Gastroesophageal sphincter (tissue), 3 donors: ENCODE results near the gene CDH3.

Source experiments
- CTCF ChIP-seq, 4 experiments: fragments of 200-600 bp in 2 of 4; fragments of 450-650 bp in 2 of 4; sonication (generic) in 1 of 4; IDR thresholded peaks; one replicate each; pipeline ENCODE4 v1.5.1; 2017 to 2019; ENCODE audit warnings: antibody characterized with exemption in 4 of 4, mild to moderate bottlenecking in 2 of 4, moderate library complexity in 2 of 4
- EP300 ChIP-seq: sonication (generic); formaldehyde crosslinking; IDR thresholded peaks from one replicate; pipeline ENCODE4 v1.6.1; 2017; ENCODE audit warnings: antibody characterized with exemption, mild to moderate bottlenecking
- POLR2A ChIP-seq, 2 donors: fragments of 450-650 bp; IDR thresholded peaks; one replicate each; pipeline ENCODE4 v1.6.1; 2017; ENCODE audit warnings: antibody characterized with exemption in 2 of 2, mild to moderate bottlenecking in 2 of 2, moderate library complexity in 1 of 2
- POLR2AphosphoS5 ChIP-seq: sonication (generic); formaldehyde crosslinking; IDR thresholded peaks from one replicate; pipeline ENCODE4 v1.6.1; 2017; ENCODE audit warnings: antibody characterized with exemption

- TF ChIP-seq POLR2AphosphoS5 (no peak), CTCF (IDR thresholded peaks at IDR 0.05) (no peak), POLR2A (IDR thresholded peaks at IDR 0.05) (no peak), EP300 (no peak)
Measured at GRCh38 chr16:68617734-68618133, 27.4 kb upstream of the CDH3 start.
